Measurements from ENCODE around the gene ACACB.

The ACACB gene

GRCh38 chr12:109131154-109132050 lies 15.0 kb downstream of the ACACB start:
- no peak for TF ChIP-seq REST (IDR thresholded peaks at IDR 0.05; ENCODE audit: insufficient read depth in 1 of 2, low read depth in 2 of 2, low read length in 2 of 2)
- TF ChIP-seq FOXP2 (optimal IDR thresholded peaks at IDR 0.05; ENCODE audit: borderline replicate concordance, extremely low read depth, extremely low read length, insufficient read depth) = no peak
- TF ChIP-seq TAF1 (IDR thresholded peaks at IDR 0.05; ENCODE audit: borderline replicate concordance, insufficient read depth, low read length) = no peak
- TF ChIP-seq SIN3A (IDR thresholded peaks at IDR 0.05; ENCODE audit: borderline replicate concordance, insufficient read depth, low read length) = no peak
- no peak for TF ChIP-seq POLR2AphosphoS5 (IDR thresholded peaks at IDR 0.05; ENCODE audit: low read depth, low read length)

GRCh38 chr12:109134186-109134917 lies 18.0 kb downstream of the ACACB start:
- 0 out of 4 replicates have a peak, but pooled peaks of 1 of the 2 experiments have one; percentile 15 for TF ChIP-seq REST (IDR thresholded peaks at IDR 0.05; ENCODE audit: insufficient read depth in 1 of 2, low read depth in 2 of 2, low read length in 2 of 2)
- no peak for TF ChIP-seq FOXP2 (optimal IDR thresholded peaks at IDR 0.05; ENCODE audit: borderline replicate concordance, extremely low read depth, extremely low read length, insufficient read depth)

- TF ChIP-seq FOXP2 (optimal IDR thresholded peaks at IDR 0.05; ENCODE audit: borderline replicate concordance, extremely low read depth, extremely low read length, insufficient read depth) (no peak), SIN3A (IDR thresholded peaks at IDR 0.05; ENCODE audit: borderline replicate concordance, insufficient read depth, low read length) (no peak), TAF1 (IDR thresholded peaks at IDR 0.05; ENCODE audit: borderline replicate concordance, insufficient read depth, low read length) (no peak)
These were observed 20.7 kb downstream of the ACACB start for GRCh38 chr12:109137055-109137454.

- no peak for TF ChIP-seq POLR2AphosphoS5 (IDR thresholded peaks at IDR 0.05; ENCODE audit: low read depth, low read length)
- TF ChIP-seq SIN3A (IDR thresholded peaks at IDR 0.05; ENCODE audit: borderline replicate concordance, insufficient read depth, low read length) = no peak
- TF ChIP-seq REST (IDR thresholded peaks at IDR 0.05; ENCODE audit: insufficient read depth in 1 of 2, low read depth in 2 of 2, low read length in 2 of 2) = no peak
- no peak for TF ChIP-seq TAF1 (IDR thresholded peaks at IDR 0.05; ENCODE audit: borderline replicate concordance, insufficient read depth, low read length)
- TF ChIP-seq FOXP2 (optimal IDR thresholded peaks at IDR 0.05; ENCODE audit: borderline replicate concordance, extremely low read depth, extremely low read length, insufficient read depth) = no peak
These were observed 23.0 kb downstream of the ACACB start for GRCh38 chr12:109139360-109139759.

GRCh38 chr12:109139791-109140190 lies 23.4 kb downstream of the ACACB start:
- TF ChIP-seq FOXP2 (optimal IDR thresholded peaks at IDR 0.05; ENCODE audit: borderline replicate concordance, extremely low read depth, extremely low read length, insufficient read depth) (no peak), POLR2AphosphoS5 (IDR thresholded peaks at IDR 0.05; ENCODE audit: low read depth, low read length) (no peak), TAF1 (IDR thresholded peaks at IDR 0.05; ENCODE audit: borderline replicate concordance, insufficient read depth, low read length) (no peak), SIN3A (IDR thresholded peaks at IDR 0.05; ENCODE audit: borderline replicate concordance, insufficient read depth, low read length) (no peak), REST (IDR thresholded peaks at IDR 0.05; ENCODE audit: insufficient read depth in 1 of 2, low read depth in 2 of 2, low read length in 2 of 2) (no peak)
